HCT116 (cell line): ENCODE results near the gene CRK. TPM values are rescaled to one million over a fixed set of nuclear protein-coding genes. Genes with fewer than 3 reads are reported as not detected.

Experiments used
- ATAC-seq: fragments of 200-7000 bp; cut with Tn5 transposase; 2 replicates; pipeline ENCODE4 v1.9.1; 2020; ENCODE audit warnings: mild to moderate bottlenecking, moderate library complexity
- BruUV-seq: library from RNA; stranded (reverse); fragments of 400-500 nt; replicated peaks from 2 replicates; lab custom pipeline; 2021; lab: Mats Ljungman, UMichigan
- CTCF ChIA-PET: fragments of 300-600 bp; sonication (Branson Sonifier 250); formaldehyde crosslinking; loops from one replicate; lab custom pipeline; 2021; ENCODE audit warnings: antibody characterized with exemption; lab: Charles Lee
- POLR2A ChIA-PET: fragments of 300-600, 350-600 bp; sonication (Branson Sonifier 250); formaldehyde crosslinking; loops from one replicate; lab custom pipeline; 2021; ENCODE audit warnings: antibody characterized with exemption; lab: Charles Lee
- RAD21 ChIA-PET, 2 experiments: fragments of 300-600 bp; sonication (Branson Sonifier 250); formaldehyde crosslinking; loops; one replicate each; lab custom pipeline; 2023; ENCODE audit warnings: low total read pairs in 2 of 2; ENCODE audit not compliant: uncharacterized antibody in 2 of 2, unreplicated experiment in 2 of 2, low non-redundant PET in 1 of 2; lab: Charles Lee
- DNase-seq: peaks from one replicate; pipeline ENCODE4 v3.0.0-alpha.2; 2010; ENCODE audit warnings: low read depth, low spot score
- H2AFZ ChIP-seq: fragments of 200-600 bp; shearing (Covaris generic), sonication (generic); 2 replicates; pipeline ENCODE4 v1.6.1; 2017; ENCODE audit warnings: low read depth, mixed run types, mixed read lengths, antibody characterized with exemption, low read length; ENCODE audit not compliant: poor library complexity, severe bottlenecking
- H3K27ac ChIP-seq: 2 replicates; pipeline ENCODE4 v1.5.1; 2012; ENCODE audit warnings: low read depth, low read length
- H3K27me3 ChIP-seq: fragments of 200-600 bp; sonication (generic); 2 replicates; pipeline ENCODE4 v1.6.1; 2016; ENCODE audit warnings: mixed run types, low read length, mixed read lengths; ENCODE audit not compliant: insufficient read depth
- H3K36me3 ChIP-seq, 2 experiments: fragments of 200-500 bp in 1 of 2; fragments of 200-600 bp in 1 of 2; sonication (Bioruptor generic) in 1 of 2; sonication (generic) in 1 of 2; 2 replicates each; pipeline versions ENCODE4 v1.5.1 to v1.6.1; 2014 to 2016; ENCODE audit warnings: low read length in 2 of 2, inconsistent platforms in 1 of 2, mixed read lengths in 1 of 2, mixed run types in 1 of 2; ENCODE audit not compliant: insufficient read depth in 2 of 2, control insufficient read depth in 1 of 2
- H3K4me1 ChIP-seq, 2 experiments: fragments of 200-600 bp in 1 of 2; sonication (generic) in 1 of 2; 2 replicates each; pipeline versions ENCODE4 v1.5.1 to v1.6.1; 2012 to 2017; ENCODE audit warnings: low read length in 2 of 2, inconsistent platforms in 1 of 2, mild to moderate bottlenecking in 1 of 2, mixed read lengths in 1 of 2, mixed run types in 1 of 2, moderate library complexity in 1 of 2; ENCODE audit not compliant: insufficient read depth in 2 of 2, control insufficient read depth in 1 of 2
- H3K4me2 ChIP-seq: fragments of 200-600 bp; sonication (generic); 2 replicates; pipeline ENCODE4 v1.6.1; 2017; ENCODE audit warnings: mixed run types, low read length, mixed read lengths
- H3K4me3 ChIP-seq, 2 experiments: fragments of 200-600 bp in 1 of 2; sonication (generic) in 1 of 2; replicated peaks in 1 of 2; 2 replicates each; pipeline ENCODE4 v1.5.1; 2011 to 2016; ENCODE audit warnings: low read length in 2 of 2, control low read depth in 1 of 2, low read depth in 1 of 2, mild to moderate bottlenecking in 1 of 2, mixed read lengths in 1 of 2, mixed run types in 1 of 2
- H3K79me2 ChIP-seq: fragments of 200-600 bp; sonication (generic); 2 replicates; pipeline ENCODE4 v1.6.1; 2017; ENCODE audit warnings: mild to moderate bottlenecking, mixed run types, low read length, moderate library complexity, mixed read lengths; ENCODE audit not compliant: insufficient read depth
- H3K9ac ChIP-seq: fragments of 200-600 bp; sonication (generic); 2 replicates; pipeline ENCODE4 v1.6.1; 2016; ENCODE audit warnings: low read length, mixed read lengths
- H3K9me2 ChIP-seq: fragments of 200-600 bp; sonication (generic), shearing (Covaris generic); 2 replicates; pipeline ENCODE4 v1.6.1; 2017; ENCODE audit warnings: mixed run types, mild to moderate bottlenecking, moderate library complexity; ENCODE audit not compliant: insufficient read depth
- H3K9me3 ChIP-seq, 2 experiments: fragments of 200-500 bp in 1 of 2; fragments of 200-600 bp in 1 of 2; sonication (Bioruptor generic) in 1 of 2; sonication (generic) in 1 of 2; 2 replicates each; pipeline ENCODE4 v1.6.1; 2014 to 2017; ENCODE audit warnings: low read length in 2 of 2, mixed read lengths in 2 of 2, inconsistent platforms in 1 of 2, low read depth in 1 of 2, mild to moderate bottlenecking in 1 of 2, mixed run types in 1 of 2, moderate library complexity in 1 of 2; ENCODE audit not compliant: control insufficient read depth in 1 of 2, insufficient read depth in 1 of 2
- H4K20me1 ChIP-seq: fragments of 200-600 bp; sonication (generic), shearing (Covaris generic); 2 replicates; pipeline ENCODE4 v1.6.1; 2017; ENCODE audit warnings: mixed run types, mild to moderate bottlenecking, moderate library complexity; ENCODE audit not compliant: insufficient read depth
- CEBPB ChIP-seq: IDR thresholded peaks from 2 replicates; pipeline ENCODE4 v1.6.1; 2012; ENCODE audit warnings: low read depth
- FOSL1 ChIP-seq: IDR thresholded peaks from 2 replicates; pipeline ENCODE4 v1.6.1; 2012; ENCODE audit warnings: low read depth
- POLR2A ChIP-seq: IDR thresholded peaks from 2 replicates; pipeline ENCODE4 v1.7.0; 2011; ENCODE audit warnings: borderline replicate concordance; ENCODE audit not compliant: insufficient read depth, insufficient read length; ENCODE audit errors: extremely low read depth
- POLR2AphosphoS5 ChIP-seq: IDR thresholded peaks from 2 replicates; pipeline ENCODE4 v1.6.1; 2011; ENCODE audit warnings: mild to moderate bottlenecking, low read depth, low read length, moderate library complexity
- SIN3A ChIP-seq: IDR thresholded peaks from 2 replicates; pipeline ENCODE4 v1.6.1; 2012; ENCODE audit warnings: low read depth
- SP1 ChIP-seq: IDR thresholded peaks from 2 replicates; pipeline ENCODE4 v1.6.1; 2012; ENCODE audit warnings: low read depth
- TCF7L2 ChIP-seq: IDR thresholded peaks from 2 replicates; pipeline ENCODE4 v1.7.0; 2011; ENCODE audit warnings: borderline replicate concordance, inconsistent platforms; ENCODE audit not compliant: insufficient read depth, insufficient read length; ENCODE audit errors: extremely low read depth
- YY1 ChIP-seq: IDR thresholded peaks from 2 replicates; pipeline ENCODE4 v1.6.1; 2011; ENCODE audit warnings: low read length, low read depth, moderate library complexity, mild to moderate bottlenecking; ENCODE audit not compliant: insufficient replicate concordance; ENCODE audit errors: extremely low read depth
- ZBTB33 ChIP-seq: IDR thresholded peaks from 2 replicates; pipeline ENCODE4 v1.6.1; 2011; ENCODE audit warnings: mild to moderate bottlenecking, low read length, moderate library complexity; ENCODE audit not compliant: insufficient replicate concordance; ENCODE audit errors: extremely low read depth
- ZFX ChIP-seq: fragments of 450-650 bp; IDR thresholded peaks from 2 replicates; pipeline ENCODE4 v1.6.1; 2017
- ZNF274 ChIP-seq: fragments of 200-500 bp; sonication (Bioruptor generic); IDR thresholded peaks from 2 replicates; pipeline ENCODE4 v1.6.1; 2014; ENCODE audit warnings: mild to moderate bottlenecking, low read depth, low read length, inconsistent platforms
- intact Hi-C: fragments of 100-400 bp; cut with micrococcal nuclease; formaldehyde crosslinking; loops from 2 replicates; pipeline ENCODE4 v1.10.0; 2022
- total RNA-seq: library from RNA; stranded (reverse); gene quantifications from one replicate; pipeline ENCODE4 v1.2.1, GENCODE V29; 2021; ENCODE audit not compliant: unreplicated experiment
- TF ChIP-seq, protein P1 (sequence below): IDR thresholded peaks from 2 replicates; pipeline ENCODE4 v1.6.1; 2012

CRK gene
- total RNA-seq, 1 experiment from 2014 or later = 55.5 TPM

DNA sequence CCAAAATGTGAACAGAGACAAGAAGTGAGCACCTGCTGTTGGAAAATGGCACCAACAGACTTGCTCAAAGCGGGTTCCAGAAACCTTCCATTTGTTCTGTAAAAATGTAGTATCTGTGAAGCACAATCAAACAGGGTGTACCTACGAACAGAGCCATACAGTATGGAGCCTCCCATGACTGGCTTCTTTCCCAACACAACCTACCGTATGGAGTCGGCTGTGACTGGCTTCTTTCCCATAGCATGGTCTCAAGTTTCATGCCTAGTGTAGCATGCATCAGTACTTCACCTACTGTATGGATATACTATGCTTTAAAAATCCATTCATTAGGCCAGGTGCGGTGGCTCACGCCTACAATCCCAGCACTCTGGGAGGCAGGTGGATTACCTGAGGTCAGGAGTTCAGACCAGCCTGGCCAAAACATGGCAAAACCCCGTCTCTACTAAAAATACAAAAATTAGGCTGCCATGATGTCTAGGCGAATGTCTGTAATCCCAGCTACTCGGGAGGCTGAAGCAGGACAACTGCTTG lies 82.3 kb downstream of the CRK start:
- H4K20me1 ChIP-seq = peaks cover 73% of the 10 kb centered on the region; the same call in 1 of the 2 replicates
- peaks cover 100% of the 10 kb centered on the region for H3K79me2 ChIP-seq
- ChIA-PET RAD21 (no interaction called here), CTCF (no interaction called here), POLR2A (interaction anchor here (0.8 kb wide), 1 partner anchor 33 kb away, joined by 3 read pairs; no protein-coding TSS in a partner anchor)
- DNase-seq (no peak), ATAC-seq (no peak)
- no peaks in the 10 kb centered on the region for H3K27me3 ChIP-seq
- no peak for TF ChIP-seq ZFX
- TF ChIP-seq POLR2A = no peak
- TF ChIP-seq POLR2AphosphoS5 = no peak
- TF ChIP-seq, protein P1, sequence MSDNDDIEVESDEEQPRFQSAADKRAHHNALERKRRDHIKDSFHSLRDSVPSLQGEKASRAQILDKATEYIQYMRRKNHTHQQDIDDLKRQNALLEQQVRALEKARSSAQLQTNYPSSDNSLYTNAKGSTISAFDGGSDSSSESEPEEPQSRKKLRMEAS = no peak
- no peak for TF ChIP-seq ZNF274
- no peak for TF ChIP-seq CEBPB
- no peak for TF ChIP-seq FOSL1
- no peak for TF ChIP-seq YY1
- no peak for TF ChIP-seq SIN3A
- TF ChIP-seq SP1 = no peak
- TF ChIP-seq ZBTB33 = no peak
- TF ChIP-seq TCF7L2 = no peak
- intact Hi-C loops = no loop called here
- H3K9ac ChIP-seq = no peak overlapping the region
- H2AFZ ChIP-seq = no peak overlapping the region
- H3K27ac ChIP-seq = no peak overlapping the region
- no peak overlapping the region for H3K4me2 ChIP-seq
- H3K4me3 ChIP-seq = no peak overlapping the region
- H3K9me3 ChIP-seq = no peaks in the 10 kb centered on the region
- H3K9me2 ChIP-seq = no peaks in the 10 kb centered on the region
- no TSS peak for BruUV-seq
- peaks cover 0 to 18% of the 10 kb centered on the region in 2 experiments; a peak in 1 of 4 replicates for H3K4me1 ChIP-seq
- peaks cover 0 to 3% of the 10 kb centered on the region in 2 experiments; a peak in 2 of 4 replicates for H3K36me3 ChIP-seq
